Measurements from ENCODE around the gene SRSF4. TPM values are rescaled to one million over a fixed set of nuclear protein-coding genes. Genes with fewer than 3 reads are reported as not detected.
A peak's percentile ranks its signal among the peaks of the same experiment; 100 is the strongest.

SRSF4 gene
- total and polyA plus RNA-seq, 9 donors = 55.2 to 135 (median 88.2) TPM

GRCh38 chr1:29123887-29124365, 57.8 kb downstream of the SRSF4 start, which contains the start of gene TMEM200B:
TSS of gene TMEM200B (minus strand) at chr1:29123903. CDS start at chr1:29121828, 2,075 bp downstream.
- no peak for TF ChIP-seq POLR2A (IDR thresholded peaks at IDR 0.05)
- TF ChIP-seq EP300 (IDR thresholded peaks at IDR 0.05) = no peak
- no peak for TF ChIP-seq CTCF (IDR thresholded peaks at IDR 0.05)
- H3K27me3 ChIP-seq = no peaks in the 10 kb centered on the region
- H3K27ac ChIP-seq = peak within 1 kb of the TSS; percentile 91 to 95
- intact Hi-C loops (cut with DNase I) = loop anchor here (2.0 to 10.0 kb wide), 5 partner anchors 57 to 242 kb away; partner anchors contain the start of gene SRSF4 (in 3 of the 4)
- peak within 1 kb of the TSS; percentile 66 for H3K4me3 ChIP-seq
- no peaks in the 10 kb centered on the region for H3K36me3 ChIP-seq
- DNase-seq = peak; percentile 67 to 77 (median 69)
- peaks cover 14% of the 10 kb centered on the region for H3K4me1 ChIP-seq (ENCODE audit: insufficient read depth)
- 0 to 1% (median 0%) methylated on average over 6 to 46 of the region's 46 CpGs for WGBS, 3 donors
- no peaks in the 10 kb centered on the region for H3K9me3 ChIP-seq

GRCh38 chr1:29123053-29123886, 58.4 kb downstream of the SRSF4 start:
- peak overlapping the region; percentile 66 for H3K4me3 ChIP-seq
- no peak for TF ChIP-seq CTCF (IDR thresholded peaks at IDR 0.05)
- no peak for TF ChIP-seq EP300 (IDR thresholded peaks at IDR 0.05)
- TF ChIP-seq POLR2A (IDR thresholded peaks at IDR 0.05) = no peak

GRCh38 chr1:29122682-29123052, 59.0 kb downstream of the SRSF4 start:
- peak overlapping the region; percentile 66 for H3K4me3 ChIP-seq
- no peaks in the 10 kb centered on the region for H3K36me3 ChIP-seq
- peak overlapping the region; percentile 91 to 95 for H3K27ac ChIP-seq
- H3K4me1 ChIP-seq (ENCODE audit: insufficient read depth) = peaks cover 14% of the 10 kb centered on the region
- no peaks in the 10 kb centered on the region for H3K9me3 ChIP-seq
- WGBS, 3 donors = 0 to 1% (median 0%) methylated on average over 6 to 34 of the region's 34 CpGs
- TF ChIP-seq EP300 (IDR thresholded peaks at IDR 0.05) (no peak), POLR2A (IDR thresholded peaks at IDR 0.05) (peak; percentile 69)
- peak; percentile 72 to 84 (median 82) for DNase-seq
- intact Hi-C loops (cut with DNase I) = loop anchor here (2.0 to 10.0 kb wide), 5 partner anchors 58 to 240 kb away; partner anchors contain the start of gene SRSF4 (in 3 of the 4)
- no peaks in the 10 kb centered on the region for H3K27me3 ChIP-seq

More at GRCh38 chr1:29123053-29123886, 58.4 kb downstream of the SRSF4 start:
- H3K36me3 ChIP-seq = no peaks in the 10 kb centered on the region
- 2 to 6% (median 4%) methylated on average over 34 to 70 of the region's 70 CpGs for WGBS, 3 donors
- DNase-seq = peak; percentile 53 to 74 (median 64)
- H3K4me1 ChIP-seq (ENCODE audit: insufficient read depth) = peaks cover 14% of the 10 kb centered on the region
- H3K27me3 ChIP-seq = no peaks in the 10 kb centered on the region
- H3K9me3 ChIP-seq = no peaks in the 10 kb centered on the region
- H3K27ac ChIP-seq = peak overlapping the region; percentile 91 to 95
- intact Hi-C loops (cut with DNase I) = loop anchor here (2.0 to 10.0 kb wide), 5 partner anchors 58 to 241 kb away; partner anchors contain the start of gene SRSF4 (in 3 of the 4)

- peak; percentile 71 to 80 (median 76) for DNase-seq
- Histone ChIP-seq H3K27me3 (no peaks in the 10 kb centered on the region), H3K36me3 (no peaks in the 10 kb centered on the region), H3K4me1 (ENCODE audit: insufficient read depth) (peaks cover 16% of the 10 kb centered on the region), H3K4me3 (peak overlapping the region; percentile 66), H3K27ac (peak overlapping the region; percentile 91 to 95), H3K9me3 (no peaks in the 10 kb centered on the region)
- TF ChIP-seq CTCF (IDR thresholded peaks at IDR 0.05) (peak in 1 of 3 donors; percentile 13), POLR2A (IDR thresholded peaks at IDR 0.05) (peak; percentile 30), EP300 (IDR thresholded peaks at IDR 0.05) (no peak)
- intact Hi-C loops (cut with DNase I) = loop anchor here (2.0 to 10.0 kb wide), 5 partner anchors 59 to 240 kb away; partner anchors contain the start of gene SRSF4 (in 3 of the 4)
- 0 to 1% (median 0%) methylated on average over 13 to 81 of the region's 81 CpGs for WGBS, 3 donors
These were observed 59.6 kb downstream of the SRSF4 start for GRCh38 chr1:29121936-29122681.

All from ovary (tissue), 9 donors.